H9 (cell line): ENCODE data around the gene ARHGAP25. TPM values are rescaled to one million over a fixed set of nuclear protein-coding genes. Genes with fewer than 3 reads are reported as not detected.

Experiments
- DNase-seq: peaks from one replicate; pipeline ENCODE4 v3.0.0-alpha.2; 2017
- H2AFZ ChIP-seq: one replicate; pipeline ENCODE4 v1.6.1; 2013; ENCODE audit warnings: mild to moderate bottlenecking, low read length, control low read depth, moderate library complexity
- H2AK5ac ChIP-seq: 2 replicates; pipeline ENCODE4 v1.6.1; 2013; ENCODE audit warnings: low read length, control low read depth, mixed read lengths; ENCODE audit not compliant: insufficient read length
- H2BK120ac ChIP-seq: one replicate; pipeline ENCODE4 v1.6.1; 2013; ENCODE audit warnings: low read depth, mild to moderate bottlenecking, low read length, control low read depth, inconsistent platforms; ENCODE audit not compliant: poor library complexity, severe bottlenecking
- H2BK12ac ChIP-seq: 2 replicates; pipeline ENCODE4 v1.6.1; 2013; ENCODE audit warnings: low read length, control low read depth, mixed read lengths, low read depth; ENCODE audit not compliant: insufficient read length
- H2BK15ac ChIP-seq: 2 replicates; pipeline ENCODE4 v1.6.1; 2013; ENCODE audit warnings: low read depth, low read length, control low read depth
- H2BK20ac ChIP-seq: one replicate; pipeline ENCODE4 v1.6.1; 2013; ENCODE audit warnings: low read depth, mild to moderate bottlenecking, low read length, control low read depth, inconsistent platforms; ENCODE audit not compliant: poor library complexity, severe bottlenecking
- H2BK5ac ChIP-seq: 2 replicates; pipeline ENCODE4 v1.6.1; 2013; ENCODE audit warnings: low read length, control low read depth, mixed read lengths; ENCODE audit not compliant: insufficient read length
- H3K14ac ChIP-seq: 2 replicates; pipeline ENCODE4 v1.6.1; 2013; ENCODE audit warnings: low read length, control low read depth; ENCODE audit not compliant: insufficient read depth
- H3K18ac ChIP-seq: 2 replicates; pipeline ENCODE4 v1.6.1; 2013; ENCODE audit warnings: low read depth, mild to moderate bottlenecking, mixed read lengths, low read length, control low read depth; ENCODE audit not compliant: insufficient read length
- H3K23ac ChIP-seq: 2 replicates; pipeline ENCODE4 v1.6.1; 2013; ENCODE audit warnings: low read length, control low read depth, mixed read lengths, low read depth; ENCODE audit not compliant: insufficient read length
- H3K23me2 ChIP-seq: 2 replicates; pipeline ENCODE4 v1.6.1; 2013; ENCODE audit warnings: low read depth, mild to moderate bottlenecking, mixed read lengths, low read length, control low read depth; ENCODE audit not compliant: insufficient read length, poor library complexity, severe bottlenecking
- H3K27ac ChIP-seq: 2 replicates; pipeline ENCODE4 v1.5.1; 2013; ENCODE audit warnings: low read length, control low read depth, mixed read lengths, low read depth; ENCODE audit not compliant: insufficient read length
- H3K27me3 ChIP-seq: 2 replicates; pipeline ENCODE4 v1.6.1; 2013; ENCODE audit warnings: low read length, control low read depth, inconsistent platforms; ENCODE audit not compliant: insufficient read depth
- H3K4ac ChIP-seq: 2 replicates; pipeline ENCODE4 v1.6.1; 2013; ENCODE audit warnings: low read depth, mild to moderate bottlenecking, control low read depth, inconsistent platforms, low read length, moderate library complexity
- H3K4me1 ChIP-seq: 2 replicates; pipeline ENCODE4 v1.6.1; 2013; ENCODE audit warnings: low read length, control low read depth, inconsistent platforms; ENCODE audit not compliant: insufficient read depth
- H3K4me2 ChIP-seq: 2 replicates; pipeline ENCODE4 v1.6.1; 2013; ENCODE audit warnings: low read length, control low read depth, mixed read lengths; ENCODE audit not compliant: insufficient read length, insufficient read depth
- H3K56ac ChIP-seq: 2 replicates; pipeline ENCODE4 v1.6.1; 2013; ENCODE audit warnings: low read depth, mild to moderate bottlenecking, mixed read lengths, low read length, control low read depth; ENCODE audit not compliant: insufficient read length
- H3K79me1 ChIP-seq: 2 replicates; pipeline ENCODE4 v1.6.1; 2013; ENCODE audit warnings: low read depth, mild to moderate bottlenecking, moderate library complexity, low read length, control low read depth, inconsistent platforms; ENCODE audit not compliant: insufficient read depth, poor library complexity, severe bottlenecking
- H3K79me2 ChIP-seq: 2 replicates; pipeline ENCODE4 v1.6.1; 2013; ENCODE audit warnings: low read length, control low read depth, inconsistent platforms; ENCODE audit not compliant: insufficient read depth
- H3K9ac ChIP-seq: 2 replicates; pipeline ENCODE4 v1.6.1; 2013; ENCODE audit warnings: low read length, control low read depth, mixed read lengths; ENCODE audit not compliant: insufficient read length; ENCODE audit errors: extremely low read depth
- H3K9me3 ChIP-seq: one replicate; pipeline ENCODE4 v1.6.1; 2013; ENCODE audit warnings: low read depth, low read length, inconsistent platforms; ENCODE audit not compliant: control insufficient read depth
- H3T11ph ChIP-seq: one replicate; pipeline ENCODE4 v1.6.1; 2013; ENCODE audit warnings: mild to moderate bottlenecking, low read length, control low read depth, inconsistent platforms
- H4K20me1 ChIP-seq: one replicate; pipeline ENCODE4 v1.6.1; 2013; ENCODE audit not compliant: control insufficient read depth, insufficient read length, insufficient read depth
- H4K5ac ChIP-seq: 2 replicates; pipeline ENCODE4 v1.6.1; 2013; ENCODE audit warnings: low read depth, mild to moderate bottlenecking, mixed read lengths, low read length, control low read depth; ENCODE audit not compliant: insufficient read length
- H4K8ac ChIP-seq: replicated peaks from 2 replicates; pipeline ENCODE4 v1.6.1; 2013; ENCODE audit warnings: low read length, control low read depth, mixed read lengths, low read depth; ENCODE audit not compliant: insufficient read length
- H4K91ac ChIP-seq: 2 replicates; pipeline ENCODE4 v1.6.1; 2013; ENCODE audit warnings: low read depth, mild to moderate bottlenecking, moderate library complexity, mixed read lengths, low read length, control low read depth; ENCODE audit not compliant: insufficient read length
- H3K27ac Mint-ChIP-seq, 3 experiments: 2 replicates in 2 of 3; 3 replicates in 1 of 3; pipeline ENCODE4 v1.8.0; 2020 to 2021; ENCODE audit warnings: mixed read lengths in 3 of 3, mild to moderate bottlenecking in 1 of 3, moderate library complexity in 1 of 3
- H3K27me3 Mint-ChIP-seq: 2 replicates; pipeline ENCODE4 v1.8.0; 2021; ENCODE audit warnings: low read depth, mild to moderate bottlenecking, moderate library complexity, mixed read lengths
- H3K36me3 Mint-ChIP-seq, 3 experiments: 2 replicates in 2 of 3; 3 replicates in 1 of 3; pipeline ENCODE4 v1.8.0; 2020 to 2021; ENCODE audit warnings: low read depth in 3 of 3, mixed read lengths in 3 of 3; ENCODE audit not compliant: insufficient read depth in 1 of 3
- H3K4me1 Mint-ChIP-seq, 2 experiments: 2 replicates each; pipeline ENCODE4 v1.8.0; 2020; ENCODE audit warnings: mixed read lengths in 2 of 2
- H3K4me3 Mint-ChIP-seq, 2 experiments: 2 replicates in 1 of 2; 3 replicates in 1 of 2; pipeline ENCODE4 v1.8.0; 2020 to 2021; ENCODE audit warnings: mild to moderate bottlenecking in 2 of 2, mixed read lengths in 2 of 2, moderate library complexity in 1 of 2
- H3K9me3 Mint-ChIP-seq, 2 experiments: 2 replicates in 1 of 2; 3 replicates in 1 of 2; pipeline ENCODE4 v1.8.0; 2020; ENCODE audit warnings: mild to moderate bottlenecking in 2 of 2, mixed read lengths in 2 of 2, moderate library complexity in 1 of 2
- WGBS: extraction: QIAGEN DNeasy Blood & Tissue Kit; methylation state at CpG from one replicate; pipeline ENCODE4 v1.1.7; 2013; ENCODE audit warnings: missing lambda C conversion rate, low lambda C conversion rate, mixed read lengths; ENCODE audit not compliant: insufficient read length; ENCODE audit errors: extremely low coverage; 5-methylcytosine and 5-hydroxymethylcytosine counted together
- total RNA-seq: library from RNA; stranded (reverse); gene quantifications from 2 replicates; pipeline ENCODE4 v1.2.1, GENCODE V29; 2021
- TF ChIP-seq, protein P1 (sequence below): fragments of 200-600 bp; sonication (generic); conservative IDR thresholded peaks from 3 replicates; pipeline ENCODE4 v1.8.0; 2021; ENCODE audit warnings: antibody characterized with exemption, mild to moderate bottlenecking

The ARHGAP25 gene
- total RNA-seq, 1 experiment from 2014 or later, result 1.3 TPM

DNA sequence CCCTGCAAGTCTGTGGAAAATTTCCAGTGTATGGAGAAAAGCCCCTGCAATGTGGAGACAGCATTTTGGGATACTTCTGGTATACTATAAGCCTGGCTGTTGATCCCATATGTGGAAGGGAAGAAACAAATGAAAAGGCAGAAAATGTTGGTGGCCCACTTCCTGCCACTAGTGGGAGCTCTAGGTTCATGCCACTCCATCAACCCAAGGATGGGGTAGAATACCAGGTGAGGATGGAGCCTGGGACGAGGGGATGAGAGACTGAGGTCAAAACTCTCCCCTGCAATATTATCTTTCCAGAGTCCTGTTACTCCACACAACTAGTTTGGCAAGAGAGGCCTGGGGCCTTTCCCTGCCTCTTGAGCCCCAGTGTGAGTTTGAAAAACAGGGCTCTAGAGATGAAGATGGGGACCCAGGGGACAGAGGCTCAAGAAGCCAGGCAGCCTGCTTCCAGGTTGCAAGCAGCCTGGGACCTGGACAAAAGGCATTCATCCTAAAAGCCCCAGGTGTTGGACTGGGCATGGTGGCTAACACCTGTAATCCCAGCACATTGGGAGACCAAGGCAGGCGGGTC is 104.7 kb downstream of the ARHGAP25 start:
- no peak overlapping the region for H3K9ac ChIP-seq
- H4K8ac ChIP-seq, result no peak overlapping the region
- H3K27ac ChIP-seq, result no peak overlapping the region
- H3K56ac ChIP-seq, result no peak overlapping the region
- no peaks in the 10 kb centered on the region for H3K4me1 ChIP-seq
- H3K79me2 ChIP-seq, result no peaks in the 10 kb centered on the region
- no peak overlapping the region for H2AFZ ChIP-seq
- no peak overlapping the region for H3T11ph ChIP-seq
- H3K23ac ChIP-seq, result no peak overlapping the region
- WGBS, result no CpG with 5 or more reads among the region's 2 CpGs
- no peaks in the 10 kb centered on the region for H3K79me1 ChIP-seq
- Mint-ChIP-seq H3K4me3 (no peak overlapping the region), H3K36me3 (peaks cover 0 to 10% (median 7%) of the 10 kb centered on the region in 3 experiments; a peak in 3 of 7 replicates), H3K27me3 (no peaks in the 10 kb centered on the region; the same call in 1 of the 2 replicates), H3K4me1 (peaks cover 0 to 3% of the 10 kb centered on the region in 2 experiments; a peak in 1 of 4 replicates), H3K9me3 (peaks cover 16 to 19% of the 10 kb centered on the region in 2 experiments), H3K27ac (no peak overlapping the region)
- no peak overlapping the region for H2AK5ac ChIP-seq
- H2BK15ac ChIP-seq, result no peak overlapping the region
- TF ChIP-seq, protein P1, sequence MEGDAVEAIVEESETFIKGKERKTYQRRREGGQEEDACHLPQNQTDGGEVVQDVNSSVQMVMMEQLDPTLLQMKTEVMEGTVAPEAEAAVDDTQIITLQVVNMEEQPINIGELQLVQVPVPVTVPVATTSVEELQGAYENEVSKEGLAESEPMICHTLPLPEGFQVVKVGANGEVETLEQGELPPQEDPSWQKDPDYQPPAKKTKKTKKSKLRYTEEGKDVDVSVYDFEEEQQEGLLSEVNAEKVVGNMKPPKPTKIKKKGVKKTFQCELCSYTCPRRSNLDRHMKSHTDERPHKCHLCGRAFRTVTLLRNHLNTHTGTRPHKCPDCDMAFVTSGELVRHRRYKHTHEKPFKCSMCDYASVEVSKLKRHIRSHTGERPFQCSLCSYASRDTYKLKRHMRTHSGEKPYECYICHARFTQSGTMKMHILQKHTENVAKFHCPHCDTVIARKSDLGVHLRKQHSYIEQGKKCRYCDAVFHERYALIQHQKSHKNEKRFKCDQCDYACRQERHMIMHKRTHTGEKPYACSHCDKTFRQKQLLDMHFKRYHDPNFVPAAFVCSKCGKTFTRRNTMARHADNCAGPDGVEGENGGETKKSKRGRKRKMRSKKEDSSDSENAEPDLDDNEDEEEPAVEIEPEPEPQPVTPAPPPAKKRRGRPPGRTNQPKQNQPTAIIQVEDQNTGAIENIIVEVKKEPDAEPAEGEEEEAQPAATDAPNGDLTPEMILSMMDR, result peak; percentile 64
- peaks cover 4% of the 10 kb centered on the region for H3K9me3 ChIP-seq
- no peak overlapping the region for H4K5ac ChIP-seq
- H3K18ac ChIP-seq, result no peak overlapping the region
- no peaks in the 10 kb centered on the region for H3K23me2 ChIP-seq
- H2BK12ac ChIP-seq, result no peak overlapping the region
- DNase-seq, result no peak
- no peak overlapping the region for H3K4me2 ChIP-seq
- no peaks in the 10 kb centered on the region for H4K20me1 ChIP-seq
- no peak overlapping the region for H3K14ac ChIP-seq
- H3K27me3 ChIP-seq, result no peaks in the 10 kb centered on the region
- no peak overlapping the region for H2BK20ac ChIP-seq
- no peak overlapping the region for H4K91ac ChIP-seq
- no peak overlapping the region for H2BK120ac ChIP-seq
- H2BK5ac ChIP-seq, result no peak overlapping the region
- H3K4ac ChIP-seq, result no peak overlapping the region
